IgD-negative memory B cell (primary cell): ENCODE results near the gene PHYKPL. TPM values are rescaled to one million over a fixed set of nuclear protein-coding genes. Genes with fewer than 3 reads are reported as not detected.
A peak's percentile ranks its signal among the peaks of the same experiment; 100 is the strongest.

Source experiments
- H3K27ac Mint-ChIP-seq, 3 donors: one replicate each; pipeline ENCODE4 v1.8.0; 2020 to 2022; ENCODE audit warnings: mild to moderate bottlenecking in 3 of 3, mixed read lengths in 3 of 3, moderate library complexity in 1 of 3
- H3K27me3 Mint-ChIP-seq: one replicate; pipeline ENCODE4 v1.8.0; 2021; ENCODE audit warnings: mixed read lengths
- H3K36me3 Mint-ChIP-seq: one replicate; pipeline ENCODE4 v1.8.0; 2020; ENCODE audit warnings: mild to moderate bottlenecking, mixed read lengths
- H3K4me1 Mint-ChIP-seq, 3 donors: one replicate each; pipeline ENCODE4 v1.8.0; 2020 to 2022; ENCODE audit warnings: mixed read lengths in 3 of 3, mild to moderate bottlenecking in 1 of 3
- H3K4me3 Mint-ChIP-seq, 4 donors: one replicate each; pipeline ENCODE4 v1.8.0; 2020 to 2022; ENCODE audit warnings: mild to moderate bottlenecking in 4 of 4, mixed read lengths in 4 of 4, moderate library complexity in 3 of 4
- H3K9me3 Mint-ChIP-seq, 3 donors: one replicate each; pipeline ENCODE4 v1.8.0; 2020 to 2021; ENCODE audit warnings: mixed read lengths in 3 of 3, mild to moderate bottlenecking in 1 of 3
- polyA plus RNA-seq: library from polyadenylated mRNA; unstranded; fragments of 300-500 nt; fragmentation: Illumina TruSeq; gene quantifications from one replicate; pipeline ENCODE4 v1.2.3, GENCODE V29; 2021

PHYKPL gene
- polyA plus RNA-seq, 1 donor from 2014 or later: 58.1 TPM

GRCh38 chr5:178194026-178194425 is 38.6 kb downstream of the PHYKPL start:
- H3K27me3 Mint-ChIP-seq: peaks cover 24% of the 10 kb centered on the region
- H3K36me3 Mint-ChIP-seq: peaks cover 1% of the 10 kb centered on the region
- no peaks in the 10 kb centered on the region for H3K9me3 Mint-ChIP-seq
- peaks cover 0 to 4% (median 0%) of the 10 kb centered on the region in 3 donors for H3K4me1 Mint-ChIP-seq
- H3K27ac Mint-ChIP-seq: no peak overlapping the region
- no peak overlapping the region for H3K4me3 Mint-ChIP-seq

DNA sequence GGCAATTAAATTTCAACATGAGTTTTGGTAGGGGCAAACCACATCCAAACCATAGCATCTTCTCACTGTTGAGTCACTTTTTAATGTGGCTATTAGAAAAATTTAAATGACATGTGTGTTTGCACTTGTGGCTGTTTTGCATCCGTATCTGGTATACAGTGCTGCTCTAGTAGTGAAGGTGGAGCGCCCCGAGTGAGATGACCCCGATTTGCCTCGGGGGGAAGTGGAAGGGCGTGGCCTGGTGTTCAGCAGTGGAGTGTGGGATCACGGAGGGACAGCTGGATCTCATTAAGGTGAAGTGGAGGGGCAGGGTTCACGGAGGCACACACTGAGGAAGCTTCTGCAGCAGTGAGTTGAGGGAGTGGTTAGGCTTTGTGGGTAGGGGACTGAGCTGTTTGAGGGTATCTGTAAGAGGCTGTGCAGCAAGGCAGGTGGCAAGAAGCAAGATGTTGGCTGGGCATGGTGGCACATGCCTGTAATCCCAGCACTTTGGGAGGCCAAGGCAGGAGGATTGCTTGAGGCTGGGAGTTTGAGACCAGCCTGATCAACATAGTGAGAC is 39.3 kb downstream of the PHYKPL start:
- peaks cover 1% of the 10 kb centered on the region for H3K36me3 Mint-ChIP-seq
- H3K4me3 Mint-ChIP-seq: peak overlapping the region in 1 of 4 donors; percentile 66
- peaks cover 30% of the 10 kb centered on the region for H3K27me3 Mint-ChIP-seq
- peaks cover 0 to 4% (median 0%) of the 10 kb centered on the region in 3 donors for H3K4me1 Mint-ChIP-seq
- no peaks in the 10 kb centered on the region for H3K9me3 Mint-ChIP-seq
- H3K27ac Mint-ChIP-seq: peak overlapping the region in 1 of 3 donors; percentile 6

DNA sequence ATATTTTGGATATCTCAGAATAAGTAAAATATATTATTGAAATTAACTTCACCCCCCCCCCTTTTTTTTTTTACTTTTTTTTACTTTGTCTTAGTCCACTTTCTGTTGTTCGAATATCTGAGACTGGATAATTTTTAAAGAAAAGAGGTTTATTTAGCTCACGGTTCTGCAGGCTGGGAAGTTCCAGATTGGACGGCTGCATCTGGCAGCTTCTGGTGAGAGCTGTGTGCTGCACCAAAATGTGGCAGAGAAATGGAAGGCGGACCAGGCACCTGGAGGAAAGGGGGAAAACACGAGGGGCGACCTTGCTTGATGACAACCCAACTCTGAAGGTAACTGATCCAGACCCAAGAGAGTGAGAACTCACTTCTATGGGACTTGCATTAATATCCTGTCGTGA is 39.8 kb downstream of the PHYKPL start:
- no peaks in the 10 kb centered on the region for H3K9me3 Mint-ChIP-seq

DNA sequence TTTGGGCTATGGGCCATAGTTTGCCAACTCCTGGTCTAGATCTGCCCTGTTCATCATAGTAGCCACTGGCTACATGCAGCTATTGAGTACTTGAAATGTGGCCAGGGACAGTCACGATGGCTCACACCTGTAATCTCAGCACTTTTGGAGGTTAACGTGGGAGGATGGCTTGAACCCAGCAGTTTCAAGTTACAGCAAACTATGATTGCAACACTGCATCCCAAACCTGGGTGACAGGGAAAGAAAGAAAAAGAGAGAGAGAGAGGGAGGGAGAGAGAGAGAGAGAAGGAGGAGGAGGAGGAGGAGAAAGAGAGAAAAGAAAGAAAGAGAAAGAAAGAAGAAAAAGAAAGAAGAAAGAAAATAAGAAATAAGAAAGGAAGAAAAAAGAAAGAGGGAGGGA is 40.4 kb downstream of the PHYKPL start:
- Mint-ChIP-seq H3K27ac (no peak overlapping the region), H3K36me3 (peaks cover 1% of the 10 kb centered on the region), H3K27me3 (peaks cover 31% of the 10 kb centered on the region), H3K4me3 (no peak overlapping the region), H3K4me1 (peaks cover 0 to 4% (median 0%) of the 10 kb centered on the region in 3 donors), H3K9me3 (no peaks in the 10 kb centered on the region)

More for the DNA sequence above, 39.8 kb downstream of the PHYKPL start:
- Mint-ChIP-seq H3K27me3 (peaks cover 31% of the 10 kb centered on the region), H3K36me3 (peaks cover 1% of the 10 kb centered on the region), H3K27ac (peak overlapping the region in 1 of 3 donors; percentile 6), H3K4me1 (peaks cover 0 to 4% (median 0%) of the 10 kb centered on the region in 3 donors), H3K4me3 (no peak overlapping the region)

DNA sequence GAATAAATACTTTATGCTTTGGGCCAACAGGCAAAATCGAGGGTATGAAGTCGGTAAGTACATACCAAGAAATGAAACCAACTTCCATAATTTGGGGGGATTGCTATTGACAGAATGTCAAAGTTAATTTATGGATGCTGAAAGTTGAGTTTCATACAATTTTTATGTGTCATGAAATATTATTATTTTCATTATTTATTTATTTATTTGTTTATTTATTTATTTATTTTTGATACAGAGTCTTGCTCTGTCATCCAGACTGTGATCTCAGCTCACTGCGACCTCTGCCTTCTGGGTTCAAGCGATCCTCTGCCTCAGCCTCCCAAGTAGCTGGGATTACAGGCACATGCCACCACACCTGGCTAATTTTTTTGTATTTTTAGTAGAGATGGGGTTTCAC is 40.9 kb downstream of the PHYKPL start:
- Mint-ChIP-seq H3K4me3 (no peak overlapping the region), H3K27me3 (peaks cover 31% of the 10 kb centered on the region), H3K9me3 (no peaks in the 10 kb centered on the region), H3K4me1 (peaks cover 0 to 4% (median 0%) of the 10 kb centered on the region in 3 donors), H3K36me3 (peaks cover 1% of the 10 kb centered on the region), H3K27ac (no peak overlapping the region)

DNA sequence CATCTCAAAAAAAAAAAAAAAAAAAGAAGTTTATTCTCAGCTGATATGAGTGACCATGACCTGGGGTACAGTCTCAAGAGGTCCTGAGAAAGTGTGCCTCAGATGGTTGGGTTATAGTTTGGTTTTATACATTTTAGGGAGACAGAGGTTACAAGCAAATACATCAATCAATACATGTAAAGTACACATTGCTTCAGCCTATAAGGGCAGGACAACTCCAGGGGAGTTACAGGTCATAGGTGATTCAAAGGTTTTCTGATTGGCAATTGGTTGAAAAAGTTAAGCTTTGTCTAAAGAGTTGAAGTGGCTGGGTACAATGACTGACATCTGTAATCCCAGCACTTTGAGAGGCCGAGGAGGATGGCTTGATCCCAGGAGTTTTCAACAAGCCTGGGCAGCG is 43.2 kb downstream of the PHYKPL start:
- Mint-ChIP-seq H3K4me3 (no peak overlapping the region), H3K27me3 (peaks cover 30% of the 10 kb centered on the region), H3K4me1 (peaks cover 0 to 4% (median 0%) of the 10 kb centered on the region in 3 donors), H3K36me3 (peaks cover 1% of the 10 kb centered on the region), H3K27ac (no peak overlapping the region), H3K9me3 (no peaks in the 10 kb centered on the region)

DNA sequence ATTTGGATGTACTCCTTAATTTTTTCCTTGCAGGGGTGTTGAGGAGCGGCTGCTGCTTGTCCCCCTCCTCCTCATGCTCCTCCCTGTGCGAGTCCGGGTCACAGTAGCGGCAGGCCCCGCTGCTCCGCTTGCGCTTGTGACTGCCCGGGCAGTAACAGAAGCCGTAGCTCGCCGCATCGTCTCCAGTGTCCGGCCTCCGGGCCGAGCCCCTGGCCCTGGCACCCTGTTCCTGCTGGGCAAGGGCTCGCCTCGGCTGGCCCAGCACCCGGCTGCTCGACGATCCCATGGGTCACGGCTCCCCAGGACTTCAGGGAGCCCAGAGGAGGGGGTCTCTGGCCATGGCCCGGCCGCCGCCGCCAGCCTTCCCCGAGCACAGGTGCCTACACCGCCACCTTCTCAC is 45.6 kb downstream of the PHYKPL start, which contains the start of gene GMCL2:
GMCL2 (minus strand) TSS at position 358 of the 400 bp plus-strand sequence; CDS start at position 286, 72 bp downstream.
- no peaks in the 10 kb centered on the region for H3K4me1 Mint-ChIP-seq
- peaks cover 16% of the 10 kb centered on the region for H3K27me3 Mint-ChIP-seq
- H3K36me3 Mint-ChIP-seq: no peaks in the 10 kb centered on the region
- H3K4me3 Mint-ChIP-seq: no peak within 1 kb of the TSS
- H3K27ac Mint-ChIP-seq: no peak within 1 kb of the TSS
- no peaks in the 10 kb centered on the region for H3K9me3 Mint-ChIP-seq

DNA sequence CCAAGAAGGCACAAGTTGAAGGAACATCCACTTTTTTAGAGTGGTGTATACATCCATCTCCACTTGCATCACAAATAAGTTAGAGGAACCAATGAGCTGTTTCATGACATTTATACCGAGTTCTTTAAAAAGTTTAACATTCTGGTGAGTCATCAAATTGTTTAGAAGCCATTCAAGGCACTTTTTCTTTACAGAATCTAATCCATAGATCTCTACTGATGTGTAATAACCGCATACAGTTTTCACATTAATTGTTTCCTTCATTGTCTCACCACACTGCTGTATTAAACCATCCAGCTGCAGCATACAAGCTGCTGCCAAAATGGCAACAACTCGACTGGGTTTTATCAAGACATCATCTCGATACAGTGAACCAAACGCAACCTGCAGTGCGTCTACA is 46.2 kb downstream of the PHYKPL start:
- Mint-ChIP-seq H3K4me3 (no peak overlapping the region), H3K9me3 (no peaks in the 10 kb centered on the region), H3K36me3 (no peaks in the 10 kb centered on the region), H3K27ac (no peak overlapping the region), H3K4me1 (no peaks in the 10 kb centered on the region), H3K27me3 (peaks cover 16% of the 10 kb centered on the region)

- Mint-ChIP-seq H3K4me3 (no peak overlapping the region), H3K9me3 (peaks cover 0 to 2% (median 0%) of the 10 kb centered on the region in 3 donors), H3K27ac (no peak overlapping the region), H3K4me1 (no peaks in the 10 kb centered on the region), H3K36me3 (no peaks in the 10 kb centered on the region), H3K27me3 (peaks cover 10% of the 10 kb centered on the region)
Measured at GRCh38 chr5:178182158-178182876, 50.3 kb downstream of the PHYKPL start.

GRCh38 chr5:178180141-178180863 is 52.3 kb downstream of the PHYKPL start:
- H3K27ac Mint-ChIP-seq: no peak overlapping the region
- H3K9me3 Mint-ChIP-seq: peaks cover 0 to 2% (median 0%) of the 10 kb centered on the region in 3 donors
- H3K4me1 Mint-ChIP-seq: no peaks in the 10 kb centered on the region
- H3K27me3 Mint-ChIP-seq: peaks cover 13% of the 10 kb centered on the region
- H3K36me3 Mint-ChIP-seq: no peaks in the 10 kb centered on the region
- H3K4me3 Mint-ChIP-seq: no peak overlapping the region

GRCh38 chr5:178177569-178177968 is 55.0 kb downstream of the PHYKPL start:
- Mint-ChIP-seq H3K9me3 (peaks cover 0 to 2% (median 0%) of the 10 kb centered on the region in 3 donors), H3K4me1 (no peaks in the 10 kb centered on the region), H3K27ac (no peak overlapping the region), H3K4me3 (no peak overlapping the region), H3K36me3 (no peaks in the 10 kb centered on the region), H3K27me3 (peaks cover 13% of the 10 kb centered on the region)

GRCh38 chr5:178176791-178177190 is 55.8 kb downstream of the PHYKPL start:
- Mint-ChIP-seq H3K4me3 (no peak overlapping the region), H3K36me3 (no peaks in the 10 kb centered on the region), H3K9me3 (peaks cover 0 to 2% (median 0%) of the 10 kb centered on the region in 3 donors), H3K27me3 (peaks cover 13% of the 10 kb centered on the region), H3K27ac (peak overlapping the region in 1 of 3 donors; percentile 84), H3K4me1 (no peaks in the 10 kb centered on the region)

DNA sequence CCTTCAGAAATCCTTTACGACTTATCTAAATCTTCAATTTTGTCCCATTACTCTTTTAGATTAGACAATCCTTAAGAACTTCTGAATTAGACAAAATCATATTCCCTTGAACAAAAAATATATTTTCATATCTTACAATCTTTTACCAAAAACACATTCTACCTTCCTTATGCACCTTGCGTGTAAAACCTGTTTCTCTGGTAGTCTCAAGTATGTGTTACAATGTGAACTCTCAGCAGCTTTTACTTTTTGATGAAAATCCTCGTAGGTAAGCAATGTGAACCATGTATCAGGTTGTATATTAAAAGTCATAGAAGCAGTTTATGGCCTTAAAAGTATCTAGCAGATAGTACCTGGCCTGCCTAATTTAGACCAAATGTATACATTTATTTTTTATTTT is 58.1 kb downstream of the PHYKPL start:
- peaks cover 7% of the 10 kb centered on the region for H3K27me3 Mint-ChIP-seq
- H3K36me3 Mint-ChIP-seq: no peaks in the 10 kb centered on the region
- no peaks in the 10 kb centered on the region for H3K4me1 Mint-ChIP-seq
- H3K4me3 Mint-ChIP-seq: no peak overlapping the region
- H3K9me3 Mint-ChIP-seq: peaks cover 0 to 2% (median 0%) of the 10 kb centered on the region in 3 donors
- H3K27ac Mint-ChIP-seq: no peak overlapping the region

GRCh38 chr5:178170455-178170854 is 62.1 kb downstream of the PHYKPL start:
- H3K27ac Mint-ChIP-seq: no peak overlapping the region
- H3K4me1 Mint-ChIP-seq: peaks cover 0 to 5% (median 2%) of the 10 kb centered on the region in 3 donors
- no peaks in the 10 kb centered on the region for H3K36me3 Mint-ChIP-seq
- H3K27me3 Mint-ChIP-seq: no peaks in the 10 kb centered on the region
- H3K9me3 Mint-ChIP-seq: no peaks in the 10 kb centered on the region
- H3K4me3 Mint-ChIP-seq: no peak overlapping the region

DNA sequence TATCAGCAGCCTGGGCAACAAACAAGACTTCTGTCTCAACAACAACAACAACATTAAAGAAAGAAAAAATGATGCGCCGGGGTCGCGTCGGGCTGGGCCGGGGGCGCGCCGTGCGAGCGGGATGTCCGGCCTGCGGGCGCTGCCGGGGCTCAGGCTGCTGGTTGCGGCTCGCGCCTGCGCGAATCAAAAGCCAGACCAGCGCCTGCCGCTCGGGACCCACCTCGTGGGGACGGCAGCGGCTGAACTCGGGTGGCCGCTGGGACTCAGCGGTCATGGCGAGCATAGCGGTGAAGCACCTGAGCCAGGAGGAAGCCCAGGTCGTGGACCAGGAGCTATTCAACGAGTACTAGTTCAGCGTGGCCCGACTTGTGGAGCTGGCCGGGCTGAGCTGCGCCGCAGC is 67.0 kb downstream of the PHYKPL start:
- Mint-ChIP-seq H3K9me3 (no peaks in the 10 kb centered on the region), H3K27me3 (no peaks in the 10 kb centered on the region), H3K4me1 (peaks cover 6 to 16% (median 9%) of the 10 kb centered on the region in 3 donors), H3K36me3 (no peaks in the 10 kb centered on the region), H3K4me3 (no peak overlapping the region), H3K27ac (no peak overlapping the region)
